HEK293 (cell line): ENCODE measurements around the gene DRICH1.
"Not testable (repeated sequence)": the region's sequence is repeated elsewhere in the genome, so short reads cannot be mapped to it uniquely, and the experiment has no call there.

Experiments used
- CTCF ChIA-PET: fragments of 350-600 bp; formaldehyde crosslinking; extraction: SDS; loops from one replicate; lab custom pipeline; 2021; ENCODE audit warnings: antibody characterized with exemption; lab: Yijun Ruan, JAX
- POLR2A ChIA-PET: fragments of 300-600 bp; formaldehyde crosslinking; extraction: SDS; loops from one replicate; lab custom pipeline; 2020; ENCODE audit warnings: antibody characterized with exemption, inconsistent platforms; lab: Yijun Ruan, JAX
- H3K27ac ChIP-seq: fragments of 200-500 bp; sonication (Bioruptor generic); 2 replicates; pipeline ENCODE4 v1.5.1; 2014; ENCODE audit warnings: low read depth, low read length, control low read depth, inconsistent platforms; ENCODE audit errors: extremely low read depth
- H3K36me3 ChIP-seq, 2 experiments: fragments of 200-500 bp in 1 of 2; sonication (Bioruptor generic) in 1 of 2; 1 replicate in 1 of 2; 2 replicates in 1 of 2; pipeline ENCODE4 v1.5.1; 2014 to 2017; ENCODE audit warnings: inconsistent platforms in 2 of 2, low read length in 2 of 2; ENCODE audit not compliant: control insufficient read depth in 2 of 2, insufficient read depth in 1 of 2
- H3K4me1 ChIP-seq: fragments of 200-500 bp; sonication (Bioruptor generic); 2 replicates; pipeline ENCODE4 v1.5.1; 2014; ENCODE audit warnings: mild to moderate bottlenecking, low read length, inconsistent platforms; ENCODE audit not compliant: control insufficient read depth, insufficient read depth
- H3K4me3 ChIP-seq: 2 replicates; pipeline ENCODE4 v1.5.1; 2011; ENCODE audit warnings: low read depth, mild to moderate bottlenecking, control low read depth, low read length, moderate library complexity
- H3K9me3 ChIP-seq: fragments of 200-500 bp; sonication (Bioruptor generic); 2 replicates; pipeline ENCODE4 v1.5.1; 2014; ENCODE audit warnings: low read depth, low read length, inconsistent platforms; ENCODE audit not compliant: control insufficient read depth, insufficient read depth
- GLIS2 ChIP-seq: fragments of 450-650 bp; formaldehyde crosslinking; IDR thresholded peaks from 2 replicates; pipeline ENCODE4 v1.5.1; 2016; ENCODE audit warnings: missing biosample characterization, missing genetic modification characterization
- KLF1 ChIP-seq: fragments of 450-650 bp; formaldehyde crosslinking; IDR thresholded peaks from 2 replicates; pipeline ENCODE4 v1.5.1; 2016; ENCODE audit warnings: missing biosample characterization, missing genetic modification characterization
- ZBTB1 ChIP-seq: fragments of 450-650 bp; formaldehyde crosslinking; IDR thresholded peaks from 2 replicates; pipeline ENCODE4 v1.5.1; 2016; ENCODE audit warnings: missing biosample characterization, missing genetic modification characterization
- ZIC2 ChIP-seq: fragments of 450-650 bp; formaldehyde crosslinking; IDR thresholded peaks from 2 replicates; pipeline ENCODE4 v1.5.1; 2016; ENCODE audit warnings: missing biosample characterization, missing genetic modification characterization
- ZNF2 ChIP-seq: fragments of 450-650 bp; formaldehyde crosslinking; IDR thresholded peaks from 2 replicates; pipeline ENCODE4 v1.5.1; 2016; ENCODE audit warnings: missing biosample characterization, missing genetic modification characterization
- ZNF596 ChIP-seq: fragments of 450-650 bp; IDR thresholded peaks from 2 replicates; pipeline ENCODE4 v1.5.0; 2018; ENCODE audit warnings: missing biosample characterization, mild to moderate bottlenecking, missing genetic modification characterization, moderate library complexity
- ZNF623 ChIP-seq: fragments of 450-650 bp; formaldehyde crosslinking; IDR thresholded peaks from 2 replicates; pipeline ENCODE4 v1.5.1; 2016; ENCODE audit warnings: missing biosample characterization, missing genetic modification characterization
- ZNF670 ChIP-seq: fragments of 450-650 bp; formaldehyde crosslinking; IDR thresholded peaks from 2 replicates; pipeline ENCODE4 v1.5.1; 2016; ENCODE audit warnings: missing biosample characterization, missing genetic modification characterization, low read depth
- ZNF707 ChIP-seq: fragments of 450-650 bp; formaldehyde crosslinking; IDR thresholded peaks from 2 replicates; pipeline ENCODE4 v1.5.1; 2016; ENCODE audit warnings: missing biosample characterization, missing genetic modification characterization
- TF ChIP-seq, protein P1 (sequence below): fragments of 450-650 bp; formaldehyde crosslinking; IDR thresholded peaks from 2 replicates; pipeline ENCODE4 v1.5.1; 2016; ENCODE audit warnings: missing biosample characterization, missing genetic modification characterization
- TF ChIP-seq, protein P2 (sequence below): fragments of 450-650 bp; formaldehyde crosslinking; IDR thresholded peaks from 2 replicates; pipeline ENCODE4 v1.5.1; 2016; ENCODE audit warnings: missing biosample characterization, missing genetic modification characterization, borderline replicate concordance
- TF ChIP-seq, protein P3 (sequence below): fragments of 450-650 bp; formaldehyde crosslinking; IDR thresholded peaks from 2 replicates; pipeline ENCODE4 v1.5.1; 2016; ENCODE audit warnings: missing biosample characterization, missing genetic modification characterization
- TF ChIP-seq, protein P4 (sequence below): fragments of 450-650 bp; formaldehyde crosslinking; IDR thresholded peaks from 2 replicates; pipeline ENCODE4 v1.5.1; 2016; ENCODE audit warnings: missing biosample characterization, missing genetic modification characterization
- TF ChIP-seq, protein P5 (sequence below): fragments of 450-650 bp; formaldehyde crosslinking; IDR thresholded peaks from 2 replicates; pipeline ENCODE4 v1.5.1; 2016; ENCODE audit warnings: missing biosample characterization, missing genetic modification characterization
- TF ChIP-seq, protein P6 (sequence below): sonication (generic); formaldehyde crosslinking; IDR thresholded peaks from 2 replicates; pipeline ENCODE4 v1.8.1; 2022; ENCODE audit warnings: mild to moderate bottlenecking, moderate library complexity, missing genetic modification reagents

The DRICH1 gene

DNA sequence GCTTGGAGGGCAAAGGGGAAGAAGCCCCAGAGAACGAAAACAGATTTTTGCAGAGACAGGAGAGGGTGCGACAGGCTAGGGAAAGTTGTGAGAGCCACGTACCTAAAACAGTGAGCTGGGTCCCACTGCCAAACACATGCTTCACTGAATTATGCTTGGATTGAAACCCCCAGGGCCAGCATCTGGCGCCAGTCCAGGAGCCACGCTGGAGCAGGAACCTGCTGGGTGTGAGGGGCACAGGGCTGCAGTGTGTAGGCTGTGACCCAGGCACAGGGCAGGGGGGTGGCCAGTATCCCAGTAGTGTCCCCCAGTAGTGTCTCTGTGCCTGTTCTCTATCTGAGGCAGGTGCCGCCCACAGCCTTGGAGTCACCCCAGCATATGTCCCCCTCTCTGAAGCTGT, 8.1 kb upstream of the DRICH1 start:
- H3K27ac ChIP-seq, H3K4me3 ChIP-seq, H3K36me3 ChIP-seq, H3K9me3 ChIP-seq, CTCF ChIA-PET, POLR2A ChIA-PET, H3K4me1 ChIP-seq: not testable (repeated sequence)
- peak; percentile 21; the same call in 1 of the 2 replicates for TF ChIP-seq ZIC2 (tag by site-specific recombination)
- TF ChIP-seq, all 188 proteins: peak for 1; not testable (repeated sequence) for 187

DNA sequence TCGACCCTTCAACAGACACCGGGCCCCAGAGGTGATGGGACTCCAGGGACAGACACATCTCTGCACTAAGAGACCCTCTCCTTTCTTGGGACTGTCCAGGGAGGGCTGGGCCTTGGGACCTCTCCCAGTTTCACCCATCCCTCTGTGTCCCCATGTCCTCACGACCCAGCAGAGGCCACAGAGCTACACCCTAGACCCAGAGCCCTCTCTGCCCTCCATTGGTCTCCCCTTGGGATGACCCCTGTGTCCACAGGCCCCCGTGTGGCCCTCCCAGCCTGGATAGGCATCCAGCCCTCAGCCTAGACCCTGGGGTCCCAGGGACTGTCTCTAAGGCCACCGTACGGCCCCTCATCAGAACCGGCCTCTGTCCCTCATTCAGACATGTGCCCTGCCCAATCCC, 7.5 kb upstream of the DRICH1 start:
- no peaks in the 10 kb centered on the region for H3K9me3 ChIP-seq
- POLR2A ChIA-PET = no interaction called here
- H3K4me3 ChIP-seq = no peak overlapping the region
- TF ChIP-seq, protein P1, sequence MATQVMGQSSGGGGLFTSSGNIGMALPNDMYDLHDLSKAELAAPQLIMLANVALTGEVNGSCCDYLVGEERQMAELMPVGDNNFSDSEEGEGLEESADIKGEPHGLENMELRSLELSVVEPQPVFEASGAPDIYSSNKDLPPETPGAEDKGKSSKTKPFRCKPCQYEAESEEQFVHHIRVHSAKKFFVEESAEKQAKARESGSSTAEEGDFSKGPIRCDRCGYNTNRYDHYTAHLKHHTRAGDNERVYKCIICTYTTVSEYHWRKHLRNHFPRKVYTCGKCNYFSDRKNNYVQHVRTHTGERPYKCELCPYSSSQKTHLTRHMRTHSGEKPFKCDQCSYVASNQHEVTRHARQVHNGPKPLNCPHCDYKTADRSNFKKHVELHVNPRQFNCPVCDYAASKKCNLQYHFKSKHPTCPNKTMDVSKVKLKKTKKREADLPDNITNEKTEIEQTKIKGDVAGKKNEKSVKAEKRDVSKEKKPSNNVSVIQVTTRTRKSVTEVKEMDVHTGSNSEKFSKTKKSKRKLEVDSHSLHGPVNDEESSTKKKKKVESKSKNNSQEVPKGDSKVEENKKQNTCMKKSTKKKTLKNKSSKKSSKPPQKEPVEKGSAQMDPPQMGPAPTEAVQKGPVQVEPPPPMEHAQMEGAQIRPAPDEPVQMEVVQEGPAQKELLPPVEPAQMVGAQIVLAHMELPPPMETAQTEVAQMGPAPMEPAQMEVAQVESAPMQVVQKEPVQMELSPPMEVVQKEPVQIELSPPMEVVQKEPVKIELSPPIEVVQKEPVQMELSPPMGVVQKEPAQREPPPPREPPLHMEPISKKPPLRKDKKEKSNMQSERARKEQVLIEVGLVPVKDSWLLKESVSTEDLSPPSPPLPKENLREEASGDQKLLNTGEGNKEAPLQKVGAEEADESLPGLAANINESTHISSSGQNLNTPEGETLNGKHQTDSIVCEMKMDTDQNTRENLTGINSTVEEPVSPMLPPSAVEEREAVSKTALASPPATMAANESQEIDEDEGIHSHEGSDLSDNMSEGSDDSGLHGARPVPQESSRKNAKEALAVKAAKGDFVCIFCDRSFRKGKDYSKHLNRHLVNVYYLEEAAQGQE (tag by site-specific recombination) = no peak
- TF ChIP-seq, protein P2, sequence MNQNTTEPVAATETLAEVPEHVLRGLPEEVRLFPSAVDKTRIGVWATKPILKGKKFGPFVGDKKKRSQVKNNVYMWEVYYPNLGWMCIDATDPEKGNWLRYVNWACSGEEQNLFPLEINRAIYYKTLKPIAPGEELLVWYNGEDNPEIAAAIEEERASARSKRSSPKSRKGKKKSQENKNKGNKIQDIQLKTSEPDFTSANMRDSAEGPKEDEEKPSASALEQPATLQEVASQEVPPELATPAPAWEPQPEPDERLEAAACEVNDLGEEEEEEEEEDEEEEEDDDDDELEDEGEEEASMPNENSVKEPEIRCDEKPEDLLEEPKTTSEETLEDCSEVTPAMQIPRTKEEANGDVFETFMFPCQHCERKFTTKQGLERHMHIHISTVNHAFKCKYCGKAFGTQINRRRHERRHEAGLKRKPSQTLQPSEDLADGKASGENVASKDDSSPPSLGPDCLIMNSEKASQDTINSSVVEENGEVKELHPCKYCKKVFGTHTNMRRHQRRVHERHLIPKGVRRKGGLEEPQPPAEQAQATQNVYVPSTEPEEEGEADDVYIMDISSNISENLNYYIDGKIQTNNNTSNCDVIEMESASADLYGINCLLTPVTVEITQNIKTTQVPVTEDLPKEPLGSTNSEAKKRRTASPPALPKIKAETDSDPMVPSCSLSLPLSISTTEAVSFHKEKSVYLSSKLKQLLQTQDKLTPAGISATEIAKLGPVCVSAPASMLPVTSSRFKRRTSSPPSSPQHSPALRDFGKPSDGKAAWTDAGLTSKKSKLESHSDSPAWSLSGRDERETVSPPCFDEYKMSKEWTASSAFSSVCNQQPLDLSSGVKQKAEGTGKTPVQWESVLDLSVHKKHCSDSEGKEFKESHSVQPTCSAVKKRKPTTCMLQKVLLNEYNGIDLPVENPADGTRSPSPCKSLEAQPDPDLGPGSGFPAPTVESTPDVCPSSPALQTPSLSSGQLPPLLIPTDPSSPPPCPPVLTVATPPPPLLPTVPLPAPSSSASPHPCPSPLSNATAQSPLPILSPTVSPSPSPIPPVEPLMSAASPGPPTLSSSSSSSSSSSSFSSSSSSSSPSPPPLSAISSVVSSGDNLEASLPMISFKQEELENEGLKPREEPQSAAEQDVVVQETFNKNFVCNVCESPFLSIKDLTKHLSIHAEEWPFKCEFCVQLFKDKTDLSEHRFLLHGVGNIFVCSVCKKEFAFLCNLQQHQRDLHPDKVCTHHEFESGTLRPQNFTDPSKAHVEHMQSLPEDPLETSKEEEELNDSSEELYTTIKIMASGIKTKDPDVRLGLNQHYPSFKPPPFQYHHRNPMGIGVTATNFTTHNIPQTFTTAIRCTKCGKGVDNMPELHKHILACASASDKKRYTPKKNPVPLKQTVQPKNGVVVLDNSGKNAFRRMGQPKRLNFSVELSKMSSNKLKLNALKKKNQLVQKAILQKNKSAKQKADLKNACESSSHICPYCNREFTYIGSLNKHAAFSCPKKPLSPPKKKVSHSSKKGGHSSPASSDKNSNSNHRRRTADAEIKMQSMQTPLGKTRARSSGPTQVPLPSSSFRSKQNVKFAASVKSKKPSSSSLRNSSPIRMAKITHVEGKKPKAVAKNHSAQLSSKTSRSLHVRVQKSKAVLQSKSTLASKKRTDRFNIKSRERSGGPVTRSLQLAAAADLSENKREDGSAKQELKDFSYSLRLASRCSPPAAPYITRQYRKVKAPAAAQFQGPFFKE (tag by site-specific recombination) = no peak
- no peak for TF ChIP-seq KLF1 (tag by site-specific recombination)
- no peak for TF ChIP-seq ZNF2
- no peak for TF ChIP-seq GLIS2
- TF ChIP-seq, protein P3, sequence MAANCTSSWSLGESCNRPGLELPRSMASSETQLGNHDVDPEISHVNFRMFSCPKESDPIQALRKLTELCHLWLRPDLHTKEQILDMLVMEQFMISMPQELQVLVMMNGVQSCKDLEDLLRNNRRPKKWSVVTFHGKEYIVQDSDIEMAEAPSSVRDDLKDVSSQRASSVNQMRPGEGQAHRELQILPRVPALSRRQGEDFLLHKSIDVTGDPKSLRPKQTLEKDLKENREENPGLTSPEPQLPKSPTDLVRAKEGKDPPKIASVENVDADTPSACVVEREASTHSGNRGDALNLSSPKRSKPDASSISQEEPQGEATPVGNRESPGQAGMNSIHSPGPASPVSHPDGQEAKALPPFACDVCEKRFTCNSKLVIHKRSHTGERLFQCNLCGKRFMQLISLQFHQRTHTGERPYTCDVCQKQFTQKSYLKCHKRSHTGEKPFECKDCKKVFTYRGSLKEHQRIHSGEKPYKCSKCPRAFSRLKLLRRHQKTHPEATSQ = no peak
- H3K36me3 ChIP-seq = no peaks in the 10 kb centered on the region
- no peaks in the 10 kb centered on the region for H3K4me1 ChIP-seq
- no peak overlapping the region for H3K27ac ChIP-seq
- CTCF ChIA-PET = no interaction called here

DNA sequence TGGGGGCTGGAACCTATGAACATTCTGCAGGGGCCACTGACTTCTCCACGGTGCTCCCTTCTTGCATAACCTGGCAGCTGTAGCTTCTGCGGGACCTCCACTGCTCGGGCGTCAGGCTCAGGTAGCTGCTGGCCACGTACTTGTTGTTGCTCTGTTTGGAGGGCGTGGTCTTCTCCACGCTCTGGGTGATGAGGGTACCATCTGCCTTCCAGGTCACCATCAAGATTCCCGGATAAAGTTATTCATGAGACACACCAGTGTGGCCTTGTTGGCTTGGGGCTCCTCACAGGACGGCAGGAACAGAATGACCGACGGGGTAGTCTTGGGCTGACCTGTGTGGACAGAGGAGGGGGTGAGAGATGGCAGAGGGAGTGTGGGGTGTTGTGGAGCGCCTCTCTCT, 6.5 kb upstream of the DRICH1 start:
- POLR2A ChIA-PET = no interaction called here
- TF ChIP-seq ZBTB1 (tag by site-specific recombination) = no peak
- TF ChIP-seq, protein P4, sequence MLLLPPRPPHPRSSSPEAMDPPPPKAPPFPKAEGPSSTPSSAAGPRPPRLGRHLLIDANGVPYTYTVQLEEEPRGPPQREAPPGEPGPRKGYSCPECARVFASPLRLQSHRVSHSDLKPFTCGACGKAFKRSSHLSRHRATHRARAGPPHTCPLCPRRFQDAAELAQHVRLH (tag by site-specific recombination) = no peak
- TF ChIP-seq ZNF707 = no peak
- TF ChIP-seq, protein P5, sequence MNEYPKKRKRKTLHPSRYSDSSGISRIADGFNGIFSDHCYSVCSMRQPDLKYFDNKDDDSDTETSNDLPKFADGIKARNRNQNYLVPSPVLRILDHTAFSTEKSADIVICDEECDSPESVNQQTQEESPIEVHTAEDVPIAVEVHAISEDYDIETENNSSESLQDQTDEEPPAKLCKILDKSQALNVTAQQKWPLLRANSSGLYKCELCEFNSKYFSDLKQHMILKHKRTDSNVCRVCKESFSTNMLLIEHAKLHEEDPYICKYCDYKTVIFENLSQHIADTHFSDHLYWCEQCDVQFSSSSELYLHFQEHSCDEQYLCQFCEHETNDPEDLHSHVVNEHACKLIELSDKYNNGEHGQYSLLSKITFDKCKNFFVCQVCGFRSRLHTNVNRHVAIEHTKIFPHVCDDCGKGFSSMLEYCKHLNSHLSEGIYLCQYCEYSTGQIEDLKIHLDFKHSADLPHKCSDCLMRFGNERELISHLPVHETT (tag by site-specific recombination) = no peak
- no peak for TF ChIP-seq ZNF670
- no peak for TF ChIP-seq ZNF2
- TF ChIP-seq, protein P6, sequence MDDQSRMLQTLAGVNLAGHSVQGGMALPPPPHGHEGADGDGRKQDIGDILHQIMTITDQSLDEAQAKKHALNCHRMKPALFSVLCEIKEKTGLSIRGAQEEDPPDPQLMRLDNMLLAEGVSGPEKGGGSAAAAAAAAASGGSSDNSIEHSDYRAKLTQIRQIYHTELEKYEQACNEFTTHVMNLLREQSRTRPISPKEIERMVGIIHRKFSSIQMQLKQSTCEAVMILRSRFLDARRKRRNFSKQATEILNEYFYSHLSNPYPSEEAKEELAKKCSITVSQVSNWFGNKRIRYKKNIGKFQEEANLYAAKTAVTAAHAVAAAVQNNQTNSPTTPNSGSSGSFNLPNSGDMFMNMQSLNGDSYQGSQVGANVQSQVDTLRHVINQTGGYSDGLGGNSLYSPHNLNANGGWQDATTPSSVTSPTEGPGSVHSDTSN (CRISPR knock-in tag) = no peak
- TF ChIP-seq ZNF623 (tag by site-specific recombination) = no peak
- no peak for TF ChIP-seq ZNF596 (tag by site-specific recombination)

More for the DNA sequence above, 6.5 kb upstream of the DRICH1 start:
- CTCF ChIA-PET = no interaction called here
- H3K9me3 ChIP-seq = no peaks in the 10 kb centered on the region
- H3K36me3 ChIP-seq = no peaks in the 10 kb centered on the region
- H3K27ac ChIP-seq = no peak overlapping the region
- no peaks in the 10 kb centered on the region for H3K4me1 ChIP-seq
- no peak overlapping the region for H3K4me3 ChIP-seq
